Adrenal gland (tissue), 5 donors: ENCODE data around the gene CEP162.

Experiments used
- POLR2A ChIP-seq, 2 donors: fragments of 450-650 bp; IDR thresholded peaks; one replicate each; pipeline ENCODE4 v1.6.1; 2017; ENCODE audit warnings: antibody characterized with exemption in 2 of 2, mild to moderate bottlenecking in 2 of 2, moderate library complexity in 1 of 2
- TF ChIP-seq, protein P1 (sequence below), 6 experiments: fragments of 450-650 bp in 4 of 6; fragments of 200-600 bp in 2 of 6; sonication (generic) in 1 of 6; IDR thresholded peaks; 1 replicate in 5 of 6; 2 replicates in 1 of 6; pipeline versions ENCODE4 v1.5.1 to v1.8.0; 2016 to 2021; ENCODE audit warnings: antibody characterized with exemption in 6 of 6, mild to moderate bottlenecking in 2 of 6, moderate library complexity in 1 of 6
- donor health status: DM: no; HTN: no; CAD: no.

GRCh38 chr6:84249724-84250123, 22.3 kb upstream of the CEP162 start:
- no peak for TF ChIP-seq POLR2A (IDR thresholded peaks at IDR 0.05)
- TF ChIP-seq, protein P1, sequence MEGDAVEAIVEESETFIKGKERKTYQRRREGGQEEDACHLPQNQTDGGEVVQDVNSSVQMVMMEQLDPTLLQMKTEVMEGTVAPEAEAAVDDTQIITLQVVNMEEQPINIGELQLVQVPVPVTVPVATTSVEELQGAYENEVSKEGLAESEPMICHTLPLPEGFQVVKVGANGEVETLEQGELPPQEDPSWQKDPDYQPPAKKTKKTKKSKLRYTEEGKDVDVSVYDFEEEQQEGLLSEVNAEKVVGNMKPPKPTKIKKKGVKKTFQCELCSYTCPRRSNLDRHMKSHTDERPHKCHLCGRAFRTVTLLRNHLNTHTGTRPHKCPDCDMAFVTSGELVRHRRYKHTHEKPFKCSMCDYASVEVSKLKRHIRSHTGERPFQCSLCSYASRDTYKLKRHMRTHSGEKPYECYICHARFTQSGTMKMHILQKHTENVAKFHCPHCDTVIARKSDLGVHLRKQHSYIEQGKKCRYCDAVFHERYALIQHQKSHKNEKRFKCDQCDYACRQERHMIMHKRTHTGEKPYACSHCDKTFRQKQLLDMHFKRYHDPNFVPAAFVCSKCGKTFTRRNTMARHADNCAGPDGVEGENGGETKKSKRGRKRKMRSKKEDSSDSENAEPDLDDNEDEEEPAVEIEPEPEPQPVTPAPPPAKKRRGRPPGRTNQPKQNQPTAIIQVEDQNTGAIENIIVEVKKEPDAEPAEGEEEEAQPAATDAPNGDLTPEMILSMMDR (IDR thresholded peaks at IDR 0.05): no peak
